NCI-H1105 (cell line): ENCODE results near the gene CLASP1.
"Not testable (repeated sequence)": the region's sequence is repeated elsewhere in the genome, so short reads cannot be mapped to it uniquely, and the experiment has no call there.

Source experiments
- DNase-seq: peaks from one replicate; lab custom pipeline; 2025; lab: John Stamatoyannopoulos, UW

CLASP1 gene

DNA sequence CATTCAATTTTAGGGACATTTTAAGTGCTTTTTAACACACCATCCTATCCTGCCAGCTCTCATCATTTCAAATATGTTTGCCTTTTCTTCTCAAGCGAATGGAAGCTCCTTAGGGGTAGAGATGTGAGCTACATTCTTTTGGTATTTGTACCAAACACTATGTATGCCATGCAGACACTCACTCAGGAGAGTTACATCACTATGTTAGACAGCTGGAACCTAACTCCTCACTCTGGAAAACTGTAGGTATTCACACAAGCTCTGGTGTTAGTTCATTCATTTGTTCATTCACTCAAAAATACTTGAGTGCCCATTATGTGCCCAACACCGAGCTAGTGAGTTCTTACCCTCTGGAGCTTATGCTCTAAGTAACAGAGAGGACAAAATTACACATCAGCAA is 144.9 kb downstream of the CLASP1 start:
- no peak for DNase-seq

DNA sequence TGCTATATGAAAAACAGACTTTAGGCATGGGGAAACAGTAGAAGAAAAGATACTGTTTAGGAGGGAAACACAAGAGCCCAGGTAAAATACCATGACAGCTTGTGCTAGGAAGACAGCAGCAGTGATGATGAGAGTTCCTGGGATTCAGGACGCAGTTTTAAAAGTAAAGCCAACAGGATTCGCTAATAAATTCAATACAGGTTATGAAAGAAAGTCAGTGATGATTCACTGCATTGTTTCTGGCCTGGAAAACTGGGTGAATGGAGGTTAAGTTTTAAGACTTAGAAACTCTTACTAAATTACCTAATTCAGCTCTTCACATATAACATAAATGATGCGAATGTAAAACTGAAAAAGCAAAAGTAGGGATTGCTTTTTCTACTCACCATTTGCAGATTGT is 146.5 kb downstream of the CLASP1 start:
- DNase-seq = no peak

GRCh38 chr2:121502246-121502645 is 147.0 kb downstream of the CLASP1 start:
- no peak for DNase-seq

GRCh38 chr2:121501554-121501953 is 147.7 kb downstream of the CLASP1 start:
- no peak for DNase-seq

DNA sequence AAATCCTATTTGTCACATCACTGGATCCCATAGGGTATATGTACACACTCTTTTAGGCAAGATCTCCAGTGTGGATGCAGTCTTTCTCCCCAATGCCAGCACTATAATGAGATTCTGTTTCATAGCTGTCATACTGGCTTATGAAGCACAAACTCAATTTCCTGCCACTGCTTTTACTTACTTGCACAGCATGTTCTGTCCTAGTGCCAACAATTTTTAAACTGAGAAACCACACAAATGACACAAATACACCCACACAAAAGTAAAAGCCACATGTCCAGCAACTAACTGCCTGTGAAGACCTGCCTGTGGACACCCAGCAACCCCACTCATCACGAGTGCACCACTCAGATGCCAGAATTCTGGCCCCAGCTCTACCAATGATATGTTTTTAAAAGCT is 148.2 kb downstream of the CLASP1 start:
- DNase-seq = no peak

GRCh38 chr2:121498731-121499130 is 150.5 kb downstream of the CLASP1 start:
- no peak for DNase-seq

DNA sequence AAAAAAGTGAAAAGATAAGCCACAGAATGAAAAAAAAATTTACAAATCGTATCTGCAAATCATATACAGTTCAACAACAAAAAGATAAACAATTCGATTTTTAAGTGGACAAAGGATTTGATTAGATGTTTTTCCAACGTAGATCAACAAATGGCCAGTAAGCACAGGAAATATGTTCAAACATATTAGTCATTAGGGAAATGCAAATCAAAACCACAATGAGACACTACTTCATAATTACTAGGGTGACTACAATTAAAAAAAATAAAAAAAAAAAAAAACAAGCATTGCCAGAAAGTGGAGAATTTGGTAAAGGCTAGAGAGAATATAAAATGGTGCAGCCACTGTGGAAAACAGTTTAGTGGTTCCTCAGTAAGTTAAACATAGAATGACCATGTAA is 156.9 kb downstream of the CLASP1 start:
- no peak for DNase-seq

DNA sequence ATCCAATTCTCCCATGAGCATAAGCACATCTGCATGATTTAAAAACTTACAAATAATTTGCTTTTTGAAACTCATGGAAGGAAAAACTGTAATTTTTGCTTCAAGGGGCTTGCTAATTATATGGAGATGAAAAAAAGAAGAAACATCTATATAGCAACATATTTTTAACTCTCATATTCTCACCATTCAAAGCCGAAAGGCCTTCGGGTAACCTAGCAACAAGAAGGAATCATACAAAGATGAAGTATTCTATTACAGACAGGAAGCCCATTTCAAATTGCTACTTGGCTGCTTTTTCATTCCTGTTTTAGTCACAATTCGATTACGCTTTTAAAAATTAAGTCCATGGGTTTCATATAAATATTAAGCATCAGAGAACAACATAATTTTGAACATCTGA is 157.7 kb downstream of the CLASP1 start:
- DNase-seq = peak; percentile 68

DNA sequence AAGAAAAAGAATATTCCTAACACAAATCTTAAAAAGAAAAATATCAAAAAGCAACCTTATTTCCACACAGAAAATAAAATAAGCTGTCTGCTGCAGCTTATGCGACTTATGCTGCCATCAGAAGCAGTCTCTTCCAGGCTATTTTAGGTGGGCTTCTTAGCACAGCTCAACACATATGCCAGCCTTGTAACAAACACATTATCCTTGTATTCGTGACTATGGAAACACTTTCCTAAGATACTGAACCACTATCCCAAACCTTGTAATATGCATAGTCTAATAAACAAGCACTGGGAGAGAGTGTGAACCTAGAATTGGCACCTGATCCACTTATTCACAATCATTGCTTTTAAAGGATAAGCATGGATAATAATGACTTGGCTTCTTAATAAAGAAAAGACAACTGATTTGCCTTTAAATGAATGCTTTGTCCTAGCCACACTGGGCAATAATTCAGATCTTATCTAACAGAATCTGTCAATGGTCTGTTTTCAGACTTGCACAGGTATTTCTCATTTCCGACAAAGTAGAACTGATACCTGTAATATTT is 158.6 kb downstream of the CLASP1 start:
- DNase-seq = no peak

GRCh38 chr2:121489911-121490583 is 159.2 kb downstream of the CLASP1 start:
- peak; percentile 21 for DNase-seq

DNA sequence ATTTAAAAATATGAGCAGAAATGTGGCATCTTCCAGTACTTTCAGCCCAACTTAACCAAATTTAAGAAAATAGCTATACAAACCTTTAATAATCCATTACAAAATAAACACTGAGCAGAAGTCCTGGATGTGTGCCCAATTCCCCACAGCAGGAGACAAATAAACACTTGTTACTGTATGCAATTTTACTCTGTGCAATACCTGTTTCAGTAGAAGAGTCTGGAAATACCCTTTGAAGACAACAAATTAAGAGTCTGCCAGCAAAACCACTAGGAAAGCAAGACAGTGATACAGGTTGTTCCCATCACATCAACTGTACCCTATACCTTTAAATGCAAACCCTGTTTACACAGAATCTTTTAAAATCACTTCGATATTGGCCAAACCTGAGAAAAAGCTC is 160.0 kb downstream of the CLASP1 start:
- peak; percentile 83 for DNase-seq

GRCh38 chr2:121486191-121486790 is 163.0 kb downstream of the CLASP1 start:
- no peak for DNase-seq

- DNase-seq = no peak
These were observed 164.2 kb downstream of the CLASP1 start for GRCh38 chr2:121485039-121485438.

- no peak for DNase-seq
These were observed 165.4 kb downstream of the CLASP1 start for GRCh38 chr2:121483846-121484245.

DNA sequence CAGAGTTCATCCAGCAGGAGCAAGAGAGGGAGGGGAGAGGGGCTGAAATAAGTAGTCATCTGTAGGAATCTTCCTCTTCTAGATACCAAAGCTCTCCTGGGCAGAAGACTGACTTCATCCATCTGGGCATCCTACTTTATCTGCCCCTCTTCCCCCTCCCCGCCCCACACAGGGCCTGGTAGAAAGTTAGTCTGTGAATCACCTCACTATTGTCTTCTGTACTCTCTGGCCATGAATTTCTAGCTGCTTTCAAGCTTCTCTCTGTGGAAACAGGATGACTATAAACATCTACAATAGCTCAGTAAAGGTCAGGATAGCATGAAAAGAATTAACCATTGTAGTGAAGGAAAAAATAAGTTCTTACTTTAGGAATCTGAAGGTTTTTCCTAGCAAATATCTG is 166.2 kb downstream of the CLASP1 start:
- DNase-seq = no peak

DNA sequence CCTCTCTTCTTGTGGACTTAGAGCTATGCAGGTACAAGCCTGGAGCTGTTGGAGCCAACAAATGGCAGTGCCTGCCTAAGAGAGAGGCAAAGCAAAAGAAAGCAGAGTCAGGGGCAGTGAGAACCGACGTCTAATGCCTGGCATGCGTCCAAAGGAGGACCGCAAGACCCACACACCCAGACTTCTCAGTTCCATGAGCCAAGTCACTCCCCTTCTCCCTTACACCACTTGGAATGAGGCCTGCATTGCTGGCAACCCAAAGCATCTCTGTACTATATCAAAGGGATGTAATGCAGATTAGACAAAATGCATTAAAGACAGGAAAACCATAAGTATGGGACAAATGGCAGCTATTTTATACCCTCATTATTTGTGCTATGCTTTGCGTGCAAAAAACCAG is 168.4 kb downstream of the CLASP1 start:
- peak; percentile 56 for DNase-seq

DNA sequence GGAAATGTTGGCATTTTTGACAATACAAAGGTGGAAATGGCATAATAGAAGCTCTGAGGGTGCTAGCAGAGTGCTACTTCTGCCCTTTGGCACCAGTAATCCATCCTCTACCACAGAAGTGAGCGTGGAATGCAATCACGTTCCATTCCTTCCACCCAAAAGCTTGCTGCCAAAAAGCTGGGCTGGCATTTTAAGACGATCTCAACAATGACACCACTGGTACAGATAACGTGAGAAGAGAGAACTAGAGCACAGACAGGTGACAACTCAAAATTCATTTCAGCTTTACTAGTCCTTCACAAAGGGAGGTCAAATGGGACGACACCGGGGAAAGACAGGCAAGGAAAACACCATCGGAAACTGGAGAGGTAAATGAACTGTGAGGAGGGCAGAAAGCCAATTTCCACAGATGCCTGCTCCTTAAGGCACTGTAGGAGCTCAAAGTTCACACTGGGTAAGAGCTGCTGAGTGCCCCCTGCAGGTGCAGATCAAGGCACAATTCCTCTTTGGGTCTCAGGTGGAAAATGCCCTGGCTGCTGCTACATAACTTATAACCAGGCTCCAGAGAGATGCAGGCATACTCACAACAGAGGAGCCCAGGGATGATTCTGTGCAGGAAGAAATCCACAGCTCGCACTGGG is 169.3 kb downstream of the CLASP1 start:
- DNase-seq = peak; percentile 15

- DNase-seq = no peak
These were observed 170.1 kb downstream of the CLASP1 start for GRCh38 chr2:121478996-121479745.

DNA sequence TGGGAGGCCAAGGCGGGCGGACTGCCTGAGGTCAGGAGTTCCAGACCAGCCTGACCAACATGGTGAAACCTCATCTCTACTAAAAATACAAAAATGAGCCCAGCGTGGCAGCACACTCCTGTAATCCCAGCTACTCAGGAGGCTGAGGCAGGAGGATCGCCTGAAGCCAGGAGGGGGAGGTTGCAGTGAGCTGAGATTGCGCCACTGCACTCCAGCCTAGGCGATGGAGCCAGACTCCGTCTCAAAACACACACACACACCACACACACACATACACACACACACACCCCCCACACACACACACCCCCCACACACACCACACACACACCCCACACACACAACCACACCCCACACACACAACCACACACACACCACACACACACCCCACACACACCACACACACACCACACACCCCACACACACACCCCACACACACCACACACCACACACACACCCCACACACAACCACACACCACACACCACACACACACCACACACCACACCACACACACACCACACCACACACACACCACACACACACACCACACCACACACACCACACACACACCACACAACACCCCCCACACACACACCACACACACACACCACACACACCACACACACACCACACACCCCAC is 170.8 kb downstream of the CLASP1 start:
- not testable (repeated sequence) for DNase-seq

GRCh38 chr2:121476684-121477083 is 172.6 kb downstream of the CLASP1 start:
- DNase-seq = no peak

DNA sequence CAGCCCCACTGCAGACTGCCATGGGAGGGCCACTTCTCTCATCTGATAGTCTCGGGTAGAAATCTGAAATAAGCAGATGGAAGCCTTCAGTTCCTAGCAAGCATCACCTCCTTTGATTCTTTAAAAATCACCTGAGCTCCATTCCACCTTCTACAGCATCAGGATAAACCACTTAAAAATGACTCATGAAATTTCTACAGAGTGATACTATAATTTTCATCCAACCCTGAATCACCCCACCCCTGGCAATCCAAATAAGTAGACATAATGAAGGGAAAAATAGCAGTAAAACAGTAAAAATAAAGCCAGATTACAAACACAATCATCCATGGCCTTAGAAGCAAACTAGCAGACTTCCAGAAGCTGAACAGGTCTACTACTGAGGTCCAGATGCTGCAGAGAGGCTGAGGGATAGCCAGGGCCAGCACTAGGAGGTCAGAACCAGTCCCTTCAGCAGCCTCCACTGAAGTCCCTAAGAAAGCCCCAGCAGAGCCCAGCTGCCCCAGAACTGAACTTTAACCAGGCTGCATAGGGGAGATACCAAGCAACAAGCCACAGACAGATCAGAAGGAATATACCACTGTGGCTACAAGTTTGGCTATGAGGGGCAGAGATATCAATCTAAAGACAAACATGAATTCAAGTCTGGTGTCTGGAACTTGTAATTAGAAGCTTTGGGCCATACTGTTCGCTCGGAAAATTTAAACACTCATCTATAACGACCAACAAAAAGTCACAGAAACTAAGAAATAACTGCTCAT is 173.3 kb downstream of the CLASP1 start:
- DNase-seq = no peak
